Activated CD8-positive, alpha-beta memory T cell treated with anti-CD3 and anti-CD28 coated beads for 48 hours (primary cell): ENCODE data around the gene POR.
A peak's percentile ranks its signal among the peaks of the same experiment; 100 is the strongest.
"Not testable (repeated sequence)": the region's sequence is repeated elsewhere in the genome, so short reads cannot be mapped to it uniquely, and the experiment has no call there.

Experiments used
- DNase-seq, 3 experiments: peaks; one replicate each; pipeline ENCODE4 v3.0.0-alpha.2; 2020; ENCODE audit warnings: low read depth in 2 of 3, low spot score in 2 of 3

POR gene

DNA sequence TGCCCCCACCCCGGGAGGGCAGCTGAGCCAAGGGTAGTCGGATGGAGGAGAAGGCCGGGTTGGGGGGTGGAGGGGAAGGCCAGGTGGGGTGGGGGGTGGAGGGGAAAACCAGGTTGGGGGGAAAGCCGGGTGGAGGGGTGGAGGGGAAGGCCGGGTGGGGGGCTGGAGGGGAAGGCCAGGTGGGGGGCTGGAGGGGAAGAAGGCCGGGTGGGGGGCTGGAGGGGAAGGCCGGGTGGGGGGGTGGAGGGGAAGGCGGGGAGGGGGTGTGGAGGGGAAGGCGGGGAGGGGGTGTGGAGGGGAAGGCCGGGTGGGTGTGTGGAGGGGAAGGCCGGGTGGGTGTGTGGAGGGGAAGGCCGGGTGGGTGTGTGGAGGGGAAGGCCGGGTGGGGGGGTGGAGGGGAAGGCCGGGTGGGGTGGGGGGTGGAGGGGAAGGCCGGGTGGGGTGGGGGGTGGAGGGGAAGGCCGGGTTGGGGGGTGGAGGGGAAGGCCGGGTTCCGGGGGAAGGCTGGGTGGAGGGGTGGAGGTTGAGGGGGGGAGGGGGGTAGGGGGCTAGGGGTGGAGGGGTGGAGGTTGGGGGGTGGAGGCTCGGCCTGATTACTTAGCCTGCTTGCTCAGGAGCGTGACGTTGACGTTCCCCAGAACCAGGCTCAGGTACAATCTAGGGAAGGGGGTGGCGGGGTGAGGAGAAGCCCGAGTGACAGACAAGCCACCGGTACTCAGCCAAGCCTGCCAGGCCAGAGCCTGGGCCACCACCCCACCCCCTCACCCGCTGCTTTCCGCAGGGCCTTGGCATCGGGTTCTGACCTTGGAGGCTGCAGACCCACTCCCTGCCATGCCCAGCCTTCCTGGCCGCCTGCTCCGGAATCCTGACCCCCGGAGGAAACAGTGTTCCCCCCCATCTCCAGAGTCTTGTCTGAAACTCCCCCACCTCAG, 73.9 kb downstream of the POR start:
- no peak for DNase-seq

DNA sequence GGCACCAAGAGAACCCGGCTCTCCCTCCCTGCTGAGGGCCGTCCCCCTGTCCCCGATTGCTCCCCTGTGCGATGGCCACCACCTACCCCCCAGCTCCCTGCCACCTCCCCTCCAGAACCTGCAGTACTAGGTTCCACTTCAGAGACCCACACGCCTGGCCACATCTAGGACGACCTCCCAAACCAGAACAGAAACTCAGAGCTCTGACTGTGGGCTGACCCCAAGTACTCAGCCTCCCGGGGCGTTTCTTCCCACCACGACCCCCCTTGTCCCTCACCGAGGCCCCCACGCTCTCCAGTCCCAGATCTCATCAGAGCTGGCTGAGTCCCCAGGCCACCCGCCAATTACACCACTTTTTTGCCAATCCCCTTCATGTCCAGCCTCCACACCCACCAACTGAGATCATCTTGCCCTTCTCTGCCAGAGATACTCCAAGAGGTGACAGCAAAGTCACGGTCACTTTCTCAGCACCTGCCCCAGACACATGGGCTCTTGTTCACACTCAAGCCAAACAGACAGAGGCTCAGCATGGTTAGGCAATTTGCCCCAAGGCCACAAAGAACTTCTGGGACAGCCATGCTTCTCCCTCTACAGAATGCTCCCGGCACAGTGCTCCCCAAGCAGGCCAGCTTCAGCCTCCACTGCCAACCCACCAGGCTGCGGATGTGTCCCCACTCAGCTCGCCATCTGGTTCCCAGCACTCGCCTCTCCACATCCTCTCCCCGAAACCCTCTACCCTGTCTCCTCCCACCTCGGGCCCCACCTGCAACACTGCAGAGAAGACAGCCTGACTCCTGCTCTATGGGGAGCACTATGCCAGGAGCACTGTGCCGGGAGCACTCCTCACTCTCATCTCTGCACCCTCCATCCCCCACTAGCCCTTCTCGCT, 74.8 kb downstream of the POR start:
- no peak for DNase-seq

DNA sequence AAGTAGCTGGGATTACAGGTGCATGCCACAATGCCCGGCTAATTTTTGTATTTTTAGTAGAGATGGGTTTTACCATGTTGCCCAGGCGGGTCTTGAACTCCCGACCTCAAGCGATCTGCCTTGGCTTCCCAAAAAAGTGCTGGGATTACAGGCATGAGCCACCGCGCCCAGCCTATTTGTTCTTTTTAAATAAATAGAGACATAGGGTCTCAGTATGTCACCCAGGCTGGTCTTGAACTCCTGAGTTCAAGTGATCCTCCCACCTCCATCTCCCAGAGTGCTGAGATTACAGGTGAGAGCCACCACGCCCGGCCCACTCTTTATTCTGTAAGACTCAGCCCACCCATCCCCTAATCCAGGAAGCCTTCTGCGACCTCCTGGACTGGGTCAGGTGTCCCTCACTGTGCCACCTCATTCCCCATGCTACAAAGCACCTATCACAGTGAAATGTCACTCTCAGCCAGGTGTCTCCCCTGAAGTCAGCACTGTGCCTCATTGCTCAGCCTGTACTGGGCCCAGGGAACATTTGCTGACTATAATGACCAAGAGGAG, 76.7 kb downstream of the POR start:
- no peak for DNase-seq

DNA sequence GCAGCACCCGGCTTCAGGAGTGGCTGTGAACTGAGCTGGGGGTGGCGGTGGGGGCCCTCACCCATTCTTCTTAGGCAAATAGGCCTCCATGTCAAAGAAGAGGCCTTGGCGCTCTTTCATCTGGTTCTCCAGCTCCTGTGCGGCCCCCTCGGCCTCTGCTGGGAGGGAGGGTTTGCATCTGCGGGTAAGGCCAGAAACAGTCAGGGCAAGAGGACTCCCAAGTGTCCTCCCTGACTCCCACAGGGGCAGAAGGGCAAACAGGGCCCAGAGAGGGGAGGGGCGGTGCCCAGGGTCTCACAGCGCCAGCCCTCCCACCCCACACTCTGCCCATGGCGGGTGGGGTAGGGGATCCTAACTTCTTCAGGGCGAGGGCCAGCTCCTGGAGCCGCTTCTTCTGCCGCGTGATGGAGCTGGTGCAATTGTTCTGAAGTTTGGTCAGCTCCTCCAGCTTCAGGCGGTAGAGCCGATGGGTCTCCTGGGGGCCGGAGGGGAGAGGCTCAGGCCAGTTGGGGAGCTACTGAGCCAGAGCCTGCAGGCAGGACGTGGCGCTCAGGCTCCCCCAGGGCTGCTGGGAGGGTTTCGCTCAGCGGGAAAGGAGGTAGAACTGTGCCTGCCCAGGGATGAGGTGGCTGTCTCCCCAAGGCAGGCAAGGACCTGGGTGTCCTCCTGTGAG, 77.3 kb downstream of the POR start:
- no peak for DNase-seq

DNA sequence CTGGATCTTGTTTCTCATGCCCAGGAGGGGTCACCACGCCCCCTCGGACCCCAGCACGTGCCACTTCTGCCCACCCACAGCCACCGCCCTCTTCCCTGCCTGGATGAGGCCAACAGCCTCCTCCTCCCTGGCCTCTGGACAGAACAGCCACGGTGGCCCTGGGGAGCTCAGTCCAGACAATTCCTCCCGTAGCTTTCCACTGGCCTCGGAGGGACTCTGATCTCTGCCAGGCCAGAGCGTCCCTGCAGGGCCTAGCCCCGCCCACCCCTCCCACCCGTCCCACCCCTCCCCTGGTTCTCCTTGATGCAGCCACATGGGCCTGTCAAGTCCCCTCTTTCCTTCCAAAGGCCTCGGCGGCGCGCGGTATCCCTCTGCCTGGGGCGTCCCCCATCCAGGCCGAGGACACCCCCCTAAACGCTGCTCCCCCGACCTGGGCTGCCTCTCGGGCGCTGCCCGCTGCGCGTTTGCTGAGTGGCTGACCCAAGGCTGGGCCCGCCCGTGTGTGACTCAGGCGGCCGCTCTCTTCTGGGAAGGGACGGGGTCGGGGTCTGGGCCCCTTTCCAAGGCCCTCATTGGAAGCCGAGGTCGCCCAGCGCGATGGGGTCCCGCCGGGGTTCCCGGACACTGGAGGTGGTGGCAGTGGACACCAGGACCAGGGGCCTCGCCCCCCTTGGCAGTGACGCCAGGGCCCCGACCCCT, 78.9 kb downstream of the POR start:
- no peak for DNase-seq

DNA sequence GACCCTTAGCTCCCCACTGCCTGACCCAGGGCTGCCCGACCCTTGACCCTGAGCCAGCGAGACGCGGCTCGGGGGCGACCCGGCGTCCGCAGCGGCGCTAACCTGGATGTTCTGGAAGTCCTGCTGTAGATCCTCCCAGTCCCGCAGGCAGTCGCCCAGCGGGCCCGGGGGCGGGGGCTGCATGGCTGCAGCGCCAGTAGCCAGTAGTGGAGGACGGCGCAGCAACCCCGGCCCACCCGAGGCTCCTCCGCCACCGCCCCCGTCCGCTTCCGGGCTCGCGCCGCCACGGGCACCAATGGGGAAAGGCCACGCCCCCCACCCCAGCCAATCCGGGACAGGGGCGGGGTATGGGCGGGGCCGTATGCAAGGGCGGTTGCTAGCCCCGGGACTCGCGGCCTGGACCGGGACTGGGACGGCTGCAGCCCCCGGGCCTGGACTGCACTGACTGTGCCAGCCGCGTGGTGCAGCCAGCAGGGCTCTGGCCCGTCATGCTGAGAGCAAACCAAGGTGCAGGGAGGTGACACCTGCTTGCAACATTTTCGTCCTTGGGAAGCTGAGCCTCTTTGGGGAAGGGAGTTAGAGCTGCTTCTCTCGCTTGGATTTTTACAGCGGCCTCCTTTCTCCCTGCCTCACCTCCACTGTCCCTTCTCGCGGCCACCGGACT, 79.6 kb downstream of the POR start, which contains the start of gene TMEM120A:
TMEM120A (minus strand) TSS at position 208 of the 664 bp plus-strand sequence; CDS start at position 183, 25 bp downstream.
- DNase-seq = peak; percentile 83 to 95 (median 92)

DNA sequence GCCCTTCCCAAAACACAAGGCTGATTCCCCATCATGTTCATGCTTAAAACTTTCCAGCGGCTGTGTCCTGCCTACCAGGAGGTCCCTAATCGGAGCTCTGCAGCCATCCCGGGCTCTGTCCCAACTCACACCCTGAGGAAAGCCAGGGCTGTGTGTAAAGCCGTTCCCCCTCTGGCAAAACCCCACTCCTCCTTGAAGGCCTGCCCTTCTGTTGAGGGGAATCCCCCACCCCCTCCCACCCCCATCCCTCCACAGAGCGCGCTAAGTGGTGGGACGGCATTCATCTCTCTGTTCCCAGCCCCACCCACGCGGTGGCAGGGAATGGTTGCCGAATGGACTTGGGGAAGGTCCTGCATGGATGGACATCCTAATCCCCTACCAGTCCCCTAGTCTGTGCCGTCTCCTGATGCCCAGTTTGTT, 80.1 kb downstream of the POR start:
- no peak for DNase-seq

DNA sequence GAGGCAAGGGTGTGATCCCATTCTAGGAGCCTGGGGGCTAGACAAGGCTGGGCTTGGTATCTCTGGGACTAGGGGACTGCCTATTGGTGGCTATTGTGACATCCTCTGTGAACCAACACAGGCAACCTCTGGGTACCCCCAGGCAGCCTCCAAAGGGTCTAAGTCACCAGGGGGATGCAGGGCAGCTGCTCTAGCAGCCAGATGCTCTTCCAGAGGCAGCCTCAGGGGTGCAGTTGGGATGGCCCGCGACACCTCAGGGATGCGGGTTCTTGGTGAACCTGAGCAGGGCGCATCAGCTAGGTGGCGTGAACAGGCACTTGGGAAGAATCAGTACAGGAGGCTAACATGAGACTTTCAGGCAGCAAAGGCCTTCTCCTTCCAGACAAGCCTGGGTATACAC, 81.0 kb downstream of the POR start:
- no peak for DNase-seq

DNA sequence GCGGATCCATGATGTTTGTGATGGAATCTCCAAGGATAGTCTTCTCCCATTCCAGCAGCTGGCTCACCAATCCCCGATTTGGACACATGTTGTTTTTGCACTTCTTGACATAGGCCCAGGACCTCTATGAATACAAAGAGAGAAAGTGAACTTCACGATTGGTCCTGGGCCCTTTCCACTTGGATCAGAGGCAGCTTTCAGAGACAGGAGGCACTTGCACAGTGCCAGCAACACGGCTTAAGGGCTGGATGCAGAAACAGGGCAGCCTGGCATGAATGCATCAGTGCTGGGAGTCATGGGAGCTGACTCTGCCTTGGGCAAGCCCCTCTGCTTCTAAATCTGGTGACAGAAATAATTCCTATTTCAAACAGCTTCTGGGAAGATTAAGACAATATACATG, 81.5 kb downstream of the POR start:
- no peak for DNase-seq

DNA sequence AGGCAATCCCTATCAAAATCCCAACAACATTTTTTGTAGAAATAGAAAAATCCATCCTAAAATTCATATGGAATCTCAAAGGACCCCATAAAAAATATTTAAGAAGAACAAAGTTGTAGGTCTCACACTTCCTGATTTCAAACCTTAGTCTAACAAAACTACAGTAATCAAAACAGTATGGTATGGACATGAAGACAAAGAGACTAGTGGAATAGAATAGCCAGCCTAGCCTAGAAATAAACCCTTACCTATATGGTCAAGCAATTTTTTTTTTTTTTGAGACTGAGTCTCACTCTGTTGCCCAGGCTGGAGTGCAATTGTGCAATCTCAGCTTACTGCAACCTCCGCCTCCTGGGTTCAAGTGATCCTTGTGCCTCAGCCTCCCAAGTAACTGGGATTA, 83.1 kb downstream of the POR start:
- DNase-seq = no peak

DNA sequence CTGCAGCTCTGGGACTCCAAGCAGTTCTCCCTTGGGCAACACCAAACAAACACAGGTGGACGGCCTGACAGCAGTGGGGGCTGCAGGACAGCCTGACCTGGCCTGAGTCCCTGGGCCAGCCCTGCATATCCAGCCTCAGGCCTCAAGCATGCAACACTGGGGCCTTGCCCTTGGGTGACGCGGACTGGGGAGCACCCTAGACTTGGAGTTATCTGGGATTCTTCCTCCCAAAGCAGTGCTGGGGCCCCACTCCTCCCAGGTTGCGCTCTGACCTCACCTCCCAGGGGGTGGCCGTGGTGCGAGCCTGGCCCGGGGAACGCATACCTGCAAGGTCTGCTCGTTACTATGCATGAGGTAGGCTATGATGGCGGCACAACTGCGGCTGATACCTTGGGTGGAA, 85.6 kb downstream of the POR start:
- no peak for DNase-seq

DNA sequence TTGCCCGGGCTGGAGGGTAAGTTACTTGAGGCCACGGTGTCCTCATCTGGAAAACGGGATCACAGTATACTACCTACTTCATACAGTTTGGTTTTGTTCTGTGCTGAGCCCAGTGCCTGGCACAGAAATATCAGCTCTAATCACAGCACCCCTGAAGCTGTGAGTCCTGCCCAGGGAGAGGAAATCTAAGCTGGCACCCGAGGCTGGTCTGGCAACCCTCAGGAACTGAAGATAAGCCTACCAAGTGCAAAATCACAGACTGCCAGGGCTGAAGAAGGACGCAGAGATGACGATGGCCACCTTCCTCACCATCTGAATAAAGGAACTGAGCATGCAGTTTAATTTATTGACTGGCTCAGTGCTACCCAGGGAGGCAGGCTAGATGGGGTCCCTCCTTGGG, 87.2 kb downstream of the POR start:
- DNase-seq = no peak

DNA sequence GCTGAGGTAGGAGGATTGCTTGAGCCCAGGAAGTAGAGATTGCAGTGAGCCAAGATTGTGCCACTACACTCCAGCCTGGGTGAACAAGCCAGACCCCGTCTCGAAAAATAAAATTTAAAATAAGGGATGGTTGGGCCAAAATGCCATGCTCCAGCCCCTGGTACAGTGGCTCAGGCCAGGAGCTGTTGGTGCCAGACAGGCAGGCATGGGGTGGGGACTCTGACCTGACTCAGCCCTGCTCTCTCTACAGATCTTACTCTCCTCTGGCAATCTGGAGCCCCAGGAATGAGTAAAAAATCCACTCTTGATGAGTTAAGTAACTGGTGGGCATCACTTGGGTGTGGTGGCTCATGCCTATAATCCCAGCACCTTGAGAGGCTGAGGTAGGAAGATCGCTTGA, 87.9 kb downstream of the POR start:
- DNase-seq = no peak

DNA sequence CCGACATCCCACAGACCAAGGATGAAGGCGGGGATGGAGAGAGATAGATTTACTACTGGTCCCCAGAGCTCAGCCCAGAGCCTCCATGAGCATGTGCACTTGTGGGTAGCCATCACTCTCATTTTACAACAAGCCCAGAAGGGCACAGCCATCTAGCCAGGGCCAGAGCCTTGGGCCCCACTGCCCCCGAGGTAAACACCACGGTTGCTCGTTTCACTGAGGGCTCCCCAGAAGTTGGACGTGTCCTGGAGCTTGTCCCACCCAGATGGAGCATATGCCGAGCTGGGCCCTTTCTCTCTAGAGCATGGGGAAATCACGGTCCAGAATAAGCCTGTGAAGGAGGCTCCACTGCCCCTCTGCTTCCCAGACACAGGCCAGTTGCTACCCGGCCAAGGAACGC, 88.4 kb downstream of the POR start:
- no peak for DNase-seq

DNA sequence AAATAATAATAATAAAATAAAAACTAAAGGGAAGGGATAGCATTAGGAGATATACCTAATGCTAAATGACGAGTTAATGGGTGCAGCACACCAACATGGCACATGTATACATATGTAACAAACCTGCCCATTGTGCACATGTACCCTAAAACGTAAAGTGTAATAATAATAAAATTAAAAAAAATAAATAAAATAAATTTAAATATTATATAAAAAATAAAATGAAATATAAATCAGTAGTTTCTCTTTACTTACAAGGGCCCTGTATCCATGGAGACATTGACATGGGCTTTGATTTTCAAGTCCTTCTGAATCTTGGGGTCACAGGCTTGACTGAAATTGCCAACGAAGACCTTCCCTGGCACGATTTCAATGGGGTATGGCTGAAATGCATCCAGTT, 90.0 kb downstream of the POR start:
- DNase-seq = not testable (repeated sequence)

DNA sequence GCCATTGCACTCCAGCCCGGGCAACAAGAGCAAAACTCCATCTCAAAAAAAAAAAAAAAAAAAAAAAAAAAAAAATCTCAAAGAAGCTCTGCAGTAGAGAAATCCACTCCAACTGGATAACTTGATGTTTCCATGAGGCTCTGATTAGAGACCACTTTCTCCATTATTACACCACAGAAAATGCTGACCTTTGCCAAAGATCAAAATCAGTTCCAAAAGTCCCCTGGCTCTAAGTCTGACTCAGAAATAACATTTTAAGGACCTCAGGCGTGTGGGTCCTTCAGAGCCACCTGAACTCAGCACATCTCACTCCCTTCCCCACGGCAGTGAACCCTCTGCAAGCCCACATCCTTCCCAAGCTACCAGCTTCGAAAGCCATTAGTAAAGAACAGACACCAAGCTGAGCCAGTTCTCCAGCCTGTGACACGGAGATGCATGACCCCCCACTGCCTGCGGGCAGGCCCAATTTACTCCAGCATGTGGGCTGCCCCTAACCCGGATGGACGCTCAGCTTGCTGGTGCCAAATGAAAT, 93.3 kb downstream of the POR start:
- no peak for DNase-seq

DNA sequence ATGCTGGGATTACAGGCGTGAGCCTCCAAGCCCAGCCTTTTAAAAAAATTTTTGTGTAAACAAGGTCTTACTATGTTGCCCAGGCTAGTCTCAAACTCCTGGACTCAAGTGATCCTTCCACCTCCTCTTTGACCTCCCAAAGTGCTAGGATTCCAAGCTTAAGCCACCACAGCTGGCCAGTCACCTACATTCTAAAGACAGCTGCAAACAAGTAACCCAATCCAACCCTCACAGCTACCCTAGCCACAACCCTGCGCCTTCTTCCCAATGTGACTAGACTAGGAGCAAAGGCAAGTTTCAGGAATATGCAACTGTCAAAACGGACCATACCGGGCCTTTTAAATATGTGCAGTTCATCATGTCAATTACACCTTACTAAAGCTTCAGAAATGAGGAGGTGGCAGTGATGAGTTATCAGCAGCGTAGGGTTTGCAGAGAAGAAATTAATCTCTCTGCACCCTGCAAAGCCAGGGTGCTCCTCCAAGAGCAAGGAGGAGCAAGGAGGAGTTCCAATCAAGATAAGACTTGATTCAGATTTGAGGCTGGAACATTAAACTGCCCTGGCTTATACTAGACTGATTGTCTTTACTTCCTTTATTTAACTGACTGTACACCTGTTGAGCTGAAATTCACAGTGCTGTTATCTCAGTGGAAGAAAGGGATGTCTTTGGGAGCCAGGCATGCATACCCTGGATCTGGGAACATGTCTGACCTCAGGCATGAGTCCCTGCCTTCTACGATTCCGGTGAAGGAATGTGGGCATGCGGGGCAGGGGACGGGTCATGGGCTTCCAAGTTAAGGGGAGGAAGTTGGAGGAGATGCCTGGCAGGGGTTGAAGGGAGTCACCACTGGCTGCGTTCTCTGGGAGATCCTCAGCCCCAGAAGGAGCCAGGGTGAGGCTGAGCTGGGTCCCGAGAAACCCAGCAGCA, 95.0 kb downstream of the POR start:
- DNase-seq = no peak

DNA sequence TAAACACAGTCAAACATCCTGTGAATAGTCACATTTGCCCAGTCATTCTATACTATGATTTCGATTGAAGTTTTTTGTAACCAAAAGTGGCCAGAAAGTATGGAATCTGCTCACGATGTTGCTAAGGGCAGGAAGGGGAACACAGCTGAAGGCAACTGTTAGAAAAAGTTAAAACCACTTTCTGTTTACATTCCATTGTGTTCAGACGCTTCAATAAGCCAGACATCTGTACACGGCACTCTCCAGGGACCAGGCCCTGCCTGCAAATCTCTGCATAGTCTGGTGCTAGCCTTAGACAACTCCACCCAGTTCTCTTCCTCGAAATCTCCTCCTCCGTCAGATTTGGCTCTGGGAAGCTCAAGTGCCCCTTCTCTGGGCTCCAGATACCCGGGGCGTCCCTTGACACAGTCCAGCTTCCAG, 96.5 kb downstream of the POR start:
- no peak for DNase-seq
